Activated gamma-delta T cell (primary cell): ENCODE results near the gene TUBA4B.
"Not testable (repeated sequence)": the region's sequence is repeated elsewhere in the genome, so short reads cannot be mapped to it uniquely, and the experiment has no call there.

Source experiments
- DNase-seq: peaks from one replicate; lab custom pipeline; 2025; lab: John Stamatoyannopoulos, UW

TUBA4B gene

DNA sequence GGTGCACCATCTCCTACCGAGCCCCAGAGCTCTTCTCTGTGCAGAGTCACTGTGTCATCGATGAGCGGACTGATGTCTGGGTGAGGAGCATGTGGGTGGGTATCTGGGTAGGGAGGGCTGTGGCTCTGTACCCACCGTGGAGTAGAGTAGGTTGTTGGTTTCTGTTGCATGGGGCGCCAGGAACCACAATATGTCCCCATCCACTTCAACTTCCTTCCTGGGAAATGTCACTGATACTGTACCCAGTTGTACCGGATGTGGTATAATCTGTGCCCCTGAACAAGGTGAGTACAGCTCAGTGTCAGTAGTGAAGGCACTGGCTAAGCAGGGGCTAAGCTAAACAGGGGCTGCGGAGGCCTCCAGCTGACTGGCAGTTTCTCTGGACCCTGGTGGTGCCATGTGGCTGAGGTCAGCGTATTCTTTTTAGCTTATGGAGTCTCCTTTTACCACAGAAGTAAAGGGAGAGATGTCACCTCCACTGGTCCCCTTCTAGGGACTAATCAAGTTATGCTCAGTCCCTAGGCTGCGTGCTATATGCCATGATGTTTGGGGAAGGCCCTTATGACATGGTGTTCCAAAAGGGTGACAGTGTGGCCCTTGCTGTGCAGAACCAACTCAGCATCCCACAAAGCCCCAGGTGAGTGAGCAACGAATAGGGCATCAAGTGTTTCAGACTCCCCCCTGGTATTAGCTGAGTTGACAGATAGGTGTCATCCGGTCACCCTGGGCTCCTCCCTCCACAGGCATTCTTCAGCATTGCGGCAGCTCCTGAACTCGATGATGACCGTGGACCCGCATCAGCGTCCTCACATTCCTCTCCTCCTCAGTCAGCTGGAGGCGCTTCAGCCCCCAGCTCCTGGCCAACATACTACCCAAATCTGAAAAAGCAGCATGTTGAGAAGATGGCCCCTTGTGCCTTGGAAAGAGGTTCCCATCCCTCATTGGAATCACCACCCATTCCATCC lies 5.1 kb upstream of the TUBA4B start:
- no peak for DNase-seq

DNA sequence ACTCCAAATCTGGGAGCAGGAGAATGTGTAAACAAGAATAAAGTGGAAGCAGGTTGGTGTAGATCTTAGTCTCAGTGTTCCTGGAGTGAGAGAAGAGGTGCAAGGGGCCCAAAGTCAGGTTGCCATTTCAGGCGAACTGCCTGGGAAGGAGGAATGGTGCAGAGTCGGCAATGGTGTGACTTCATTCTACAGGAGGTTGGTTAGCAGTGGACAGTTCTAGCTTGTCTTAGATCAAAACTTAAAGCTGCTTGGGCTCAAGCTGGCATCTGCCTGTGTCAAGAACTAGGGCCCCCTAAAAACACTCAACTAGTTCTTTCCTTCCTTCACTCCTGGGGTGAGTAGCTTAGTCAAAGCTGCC lies 4.2 kb upstream of the TUBA4B start:
- DNase-seq: no peak

DNA sequence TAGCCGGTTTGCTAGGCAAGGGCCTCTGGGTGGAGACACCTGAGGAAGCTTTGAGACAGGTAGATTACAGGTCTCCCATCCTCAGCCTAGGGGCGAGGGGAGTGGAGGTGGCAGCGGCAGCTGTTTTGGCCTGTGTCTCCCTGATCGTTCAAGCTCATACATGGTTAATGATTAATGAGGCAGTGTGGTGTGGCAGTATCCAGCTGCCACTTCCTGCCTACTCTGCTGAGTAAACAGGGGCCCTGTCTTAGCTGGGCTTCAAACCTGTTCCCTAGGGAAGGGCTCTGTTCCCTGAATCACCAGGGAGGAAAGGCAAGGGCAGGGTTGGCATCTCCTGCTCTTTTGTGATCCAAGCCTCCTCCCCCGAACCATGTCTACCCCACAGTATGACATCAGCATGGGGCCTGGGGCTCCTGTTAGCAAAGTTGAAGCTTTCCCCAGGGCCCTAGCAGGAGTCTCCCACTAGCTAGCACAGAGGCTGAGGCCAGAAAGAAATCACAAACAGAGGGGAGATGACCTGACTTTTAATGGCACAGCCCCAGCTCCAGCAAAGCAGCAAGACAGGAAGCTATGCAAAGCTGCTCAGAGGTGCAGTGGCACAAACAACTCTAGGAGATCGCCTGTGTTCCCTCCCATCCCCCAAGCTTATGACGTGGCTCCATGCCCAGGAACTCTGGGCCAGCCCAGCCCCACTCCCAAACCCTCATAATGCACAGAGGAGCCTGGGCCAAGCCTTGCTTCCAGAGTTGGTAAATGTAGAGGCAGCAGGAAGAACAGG lies 3.7 kb upstream of the TUBA4B start:
- DNase-seq: no peak

DNA sequence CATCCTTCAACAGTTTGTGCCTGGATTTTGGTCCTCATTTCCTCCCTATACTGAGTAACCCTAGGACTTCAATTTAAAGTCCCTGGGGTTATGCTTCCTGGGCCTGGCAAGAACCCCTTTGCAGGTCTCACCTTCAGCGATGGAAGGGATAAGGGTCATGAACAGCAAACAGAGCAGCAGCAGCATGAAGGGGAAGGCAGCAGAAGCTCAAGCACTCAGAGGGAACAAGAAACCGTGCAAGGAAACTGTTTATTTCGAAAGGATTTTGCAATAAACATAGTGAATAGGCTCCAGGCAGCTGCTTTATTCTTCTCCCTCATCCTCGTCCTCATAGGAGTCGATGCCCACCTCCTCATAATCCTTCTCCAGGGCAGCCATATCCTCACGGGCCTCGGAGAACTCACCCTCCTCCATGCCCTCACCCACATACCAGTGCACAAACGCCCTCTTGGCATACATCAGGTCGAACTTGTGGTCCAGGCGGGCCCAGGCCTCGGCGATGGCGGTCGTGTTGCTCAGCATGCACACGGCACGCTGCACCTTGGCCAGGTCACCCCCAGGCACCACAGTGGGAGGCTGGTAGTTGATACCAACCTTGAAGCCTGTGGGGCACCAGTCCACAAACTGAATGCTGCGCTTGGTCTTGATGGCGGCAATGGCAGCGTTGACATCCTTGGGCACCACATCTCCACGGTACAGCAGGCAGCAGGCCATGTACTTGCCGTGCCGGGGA lies 2.8 kb upstream of the TUBA4B start:
- no peak for DNase-seq

DNA sequence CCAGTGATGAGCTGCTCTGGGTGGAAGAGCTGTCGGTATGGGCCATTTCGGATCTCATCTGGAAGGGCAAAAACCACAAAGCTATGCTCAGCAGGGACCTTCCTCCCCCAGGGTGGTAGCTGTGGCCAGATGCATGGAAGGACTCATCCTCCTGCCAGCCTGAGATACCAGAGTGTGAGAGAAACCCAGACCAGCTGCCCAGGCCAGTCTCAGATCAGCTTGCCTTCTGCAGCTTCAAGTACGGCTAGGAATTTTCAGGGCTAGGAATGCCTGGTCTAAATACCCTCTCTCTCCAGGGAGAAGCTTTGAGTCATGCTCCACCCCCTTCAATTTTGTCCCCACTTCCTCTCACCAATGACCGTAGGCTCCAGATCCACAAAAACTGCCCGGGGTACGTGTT lies 1.4 kb upstream of the TUBA4B start:
- DNase-seq: no peak

DNA sequence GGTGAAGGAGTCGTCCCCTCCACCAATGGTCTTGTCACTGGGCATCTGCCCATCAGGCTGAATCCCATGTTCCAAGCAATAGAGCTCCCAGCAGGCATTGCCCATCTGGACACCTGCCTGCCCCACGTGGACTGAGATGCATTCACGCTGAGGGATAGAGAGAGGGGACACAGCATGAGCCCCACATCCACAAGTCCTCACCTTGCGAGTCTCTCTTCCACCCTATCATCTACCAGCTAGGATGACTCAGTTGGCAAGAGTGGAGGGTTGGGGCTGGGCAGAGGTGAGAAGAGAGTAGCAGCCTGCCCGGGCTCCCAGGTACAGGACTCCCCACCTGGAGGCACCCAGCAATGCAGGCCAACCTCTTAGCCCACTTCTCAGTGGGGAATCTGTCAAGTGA lies 959 bp upstream of the TUBA4B start:
- no peak for DNase-seq

DNA sequence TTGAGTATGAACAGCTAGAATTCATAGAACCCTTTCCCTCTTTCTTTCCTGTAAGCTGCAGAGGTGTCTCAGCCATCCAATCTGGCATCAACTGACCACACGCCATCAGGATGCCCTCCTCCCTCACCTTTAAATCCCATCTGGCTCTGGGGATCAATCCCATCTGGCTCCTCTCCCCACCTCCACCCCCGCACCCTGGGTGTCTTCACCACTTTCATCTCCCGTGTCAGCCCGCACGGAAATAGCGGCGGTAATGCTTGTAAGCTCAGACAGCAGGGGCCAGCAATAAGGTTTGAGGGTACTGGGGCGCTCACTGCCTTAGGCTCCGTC lies 508 bp upstream of the TUBA4B start:
- no peak for DNase-seq

DNA sequence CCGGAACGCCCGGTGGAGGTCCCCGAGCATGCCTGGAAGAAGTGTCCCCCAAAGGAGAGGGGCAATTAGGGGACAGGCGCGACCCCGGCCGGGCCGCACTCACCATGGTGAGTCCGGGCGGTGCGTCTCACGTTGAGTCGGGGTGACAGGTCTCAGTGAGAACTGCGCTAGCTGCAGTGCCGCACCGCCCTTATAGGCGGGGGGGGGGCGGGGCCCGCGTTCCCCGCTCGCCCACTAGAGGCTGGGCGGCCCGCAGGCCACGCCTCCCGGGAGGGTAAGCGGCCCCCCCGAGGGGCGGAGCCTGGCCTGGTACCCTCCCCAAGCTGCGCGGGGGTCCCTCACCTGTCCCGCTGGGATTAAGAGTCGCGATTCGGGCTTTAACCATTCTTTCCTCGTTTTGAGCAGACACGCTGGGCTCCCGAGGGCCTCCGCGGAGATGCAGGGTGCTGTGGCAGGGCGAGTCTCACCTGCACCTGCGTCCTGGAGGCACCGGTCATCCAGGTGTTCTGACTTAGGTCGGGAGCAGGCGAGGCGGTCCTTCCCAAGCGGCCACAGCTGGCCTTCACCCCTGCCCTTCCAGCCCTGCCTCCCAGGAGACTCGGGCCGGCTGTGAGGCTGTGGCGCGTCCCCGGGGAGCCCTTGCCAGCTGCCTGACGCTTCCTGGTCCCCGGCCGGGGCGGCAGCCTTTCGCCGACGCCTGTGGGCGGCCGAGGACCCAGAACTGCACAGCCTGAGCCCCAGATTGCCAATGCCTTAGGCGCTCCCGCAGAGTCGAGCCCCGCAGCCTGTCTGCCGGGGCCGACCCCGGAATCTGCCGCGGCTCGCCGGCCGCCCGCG lies 928 bp downstream of the TUBA4B start, which contains the start of gene TUBA4A:
Gene TUBA4A, minus strand, starts transcription at position 166 of the 837 bp plus-strand sequence. Its CDS starts 60 bp downstream, at position 106.
- peak; percentile 86 for DNase-seq

DNA sequence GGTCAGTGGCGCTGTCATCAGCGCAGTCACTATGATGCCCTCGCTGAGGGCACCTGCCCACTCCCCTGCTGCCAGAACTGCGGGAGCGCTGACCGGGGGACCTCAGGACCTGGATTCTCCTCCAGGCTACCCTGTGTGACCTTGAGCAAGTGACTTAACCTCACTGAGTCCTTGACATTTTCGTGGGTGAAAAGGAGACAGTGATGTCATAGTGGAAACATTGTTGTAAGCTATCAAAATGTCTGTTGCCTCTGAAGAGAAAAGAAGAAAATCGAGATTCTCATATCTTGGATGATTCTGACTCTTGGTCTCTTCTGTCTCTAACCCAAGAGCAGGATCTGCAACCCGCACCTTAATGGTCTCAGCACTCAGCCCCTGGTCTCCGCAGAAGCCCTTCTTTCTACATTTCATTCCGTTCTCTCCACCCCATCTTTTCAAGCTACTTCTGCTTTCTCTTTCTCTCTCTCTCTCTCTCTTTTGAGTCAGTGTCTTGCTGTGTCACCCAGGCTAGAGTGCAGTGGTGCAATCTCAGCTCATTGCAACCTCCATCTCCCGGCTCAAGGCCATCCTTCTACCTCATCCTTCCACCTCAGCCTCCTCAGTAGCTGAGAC lies 1.7 kb downstream of the TUBA4B start:
- no peak for DNase-seq

DNA sequence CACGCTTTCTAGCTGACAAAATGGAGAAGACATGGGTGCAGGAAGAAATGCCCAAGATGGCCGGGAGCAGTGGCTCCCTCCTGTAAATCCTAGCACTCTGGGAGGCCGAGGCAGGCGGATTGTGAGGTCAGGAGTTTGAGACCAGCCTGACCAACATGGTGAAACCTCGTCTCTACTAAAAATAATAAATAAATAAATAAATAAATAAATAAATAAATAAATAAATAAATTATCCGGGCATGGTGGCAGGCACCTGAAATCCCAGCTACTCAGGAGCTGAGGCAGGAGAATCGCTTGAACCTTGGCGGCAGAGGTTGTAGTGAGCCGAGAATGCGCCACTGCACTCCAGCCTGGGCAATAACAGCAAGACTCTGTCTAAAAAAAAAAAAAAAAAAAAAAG lies 5.9 kb downstream of the TUBA4B start:
- not testable (repeated sequence) for DNase-seq

DNA sequence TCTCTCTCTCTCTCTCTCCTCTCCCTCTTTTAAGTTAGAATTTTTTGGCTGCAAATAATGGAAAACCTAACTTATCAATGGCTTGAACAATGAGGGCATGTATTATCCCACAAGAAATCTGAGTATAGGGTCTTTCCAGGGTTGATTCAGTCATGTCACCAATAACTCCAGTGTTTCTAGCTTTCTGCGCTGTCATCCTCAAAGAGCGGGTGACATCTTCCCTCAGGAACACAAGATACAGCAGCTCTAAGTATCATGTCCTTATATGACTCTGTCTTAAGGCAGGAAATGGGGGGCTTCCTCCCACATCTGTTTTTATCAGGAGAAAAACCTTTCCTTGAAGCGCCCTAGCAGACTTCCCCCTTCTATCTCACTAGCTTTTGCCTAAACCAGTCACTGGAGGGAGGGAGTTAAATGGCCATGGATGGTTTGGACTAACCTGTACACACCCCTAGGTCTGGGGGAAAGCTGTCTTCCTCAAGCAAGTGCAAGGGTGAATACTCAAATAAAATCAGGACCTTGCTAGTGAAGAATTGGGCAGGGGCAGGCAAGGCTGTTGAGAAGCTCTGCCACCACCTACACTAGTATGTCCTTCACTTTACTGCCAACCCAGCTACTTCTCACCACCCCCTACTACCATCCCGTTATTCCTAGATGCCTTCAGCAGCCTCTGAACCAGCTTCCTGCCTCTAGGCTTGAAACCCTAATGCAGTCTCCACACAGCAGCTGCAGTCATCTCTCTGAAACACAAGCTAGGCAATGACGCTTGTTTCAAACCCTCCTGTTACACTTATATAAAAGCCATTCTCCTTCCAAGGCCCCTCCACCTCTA lies 8.2 kb downstream of the TUBA4B start:
- no peak for DNase-seq

DNA sequence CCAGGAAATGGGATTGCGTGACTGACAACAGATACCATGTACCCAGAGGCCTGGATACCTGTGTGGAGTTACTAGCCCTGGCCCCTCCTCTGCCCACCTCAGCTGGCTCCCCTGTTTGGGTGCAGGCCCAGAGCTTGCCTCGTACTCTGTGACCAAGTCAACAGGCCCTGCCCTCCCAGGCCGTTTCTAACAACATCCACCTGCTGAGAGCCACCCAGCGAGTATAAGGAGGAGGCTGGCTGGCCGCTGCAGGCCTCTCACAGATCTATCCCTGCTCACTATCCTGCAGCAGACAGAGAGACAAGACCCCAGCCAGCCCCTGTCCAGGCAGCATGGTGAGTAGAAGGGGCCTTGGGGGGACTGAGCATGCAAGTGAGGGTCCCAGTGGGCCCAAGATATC lies 13.2 kb downstream of the TUBA4B start:
- DNase-seq: no peak

DNA sequence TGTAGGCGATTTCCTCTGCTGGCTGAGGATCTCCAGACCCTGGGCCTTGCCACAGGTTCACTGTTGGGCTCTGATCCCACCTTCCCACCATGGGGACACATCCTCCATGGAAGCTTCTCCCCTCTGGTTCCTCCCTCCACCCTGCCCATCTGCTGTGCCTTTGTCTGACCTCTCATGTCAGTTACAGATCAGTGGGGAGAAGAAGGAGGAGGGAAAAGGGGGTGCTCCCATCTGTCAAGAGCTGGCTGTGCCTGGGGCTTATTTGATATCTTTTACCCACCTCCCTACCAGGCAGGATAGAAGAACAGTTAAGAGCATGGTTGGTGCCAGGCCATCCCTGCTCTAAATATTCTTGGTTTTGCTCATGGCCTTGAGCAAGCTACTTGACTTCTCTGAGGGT lies 13.8 kb downstream of the TUBA4B start:
- DNase-seq: no peak

DNA sequence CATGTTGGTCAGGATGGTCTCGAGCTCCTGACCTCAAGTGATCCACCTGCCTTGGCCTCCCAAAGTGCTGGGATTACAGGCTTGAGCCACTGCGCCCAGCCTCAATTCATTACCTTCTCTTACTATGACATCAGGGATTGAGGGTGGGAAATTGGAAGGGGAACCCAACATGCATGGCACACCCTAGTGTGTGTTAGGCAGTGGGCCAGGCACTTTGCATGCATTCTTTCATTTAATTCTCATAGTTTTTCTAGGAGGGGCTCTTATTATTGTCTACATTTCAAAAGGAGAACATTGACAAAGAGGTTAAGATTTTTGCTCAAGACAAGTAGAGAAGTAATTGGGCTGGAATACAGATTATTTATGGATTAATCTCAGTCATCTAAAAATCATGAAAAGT lies 15.3 kb downstream of the TUBA4B start:
- no peak for DNase-seq

DNA sequence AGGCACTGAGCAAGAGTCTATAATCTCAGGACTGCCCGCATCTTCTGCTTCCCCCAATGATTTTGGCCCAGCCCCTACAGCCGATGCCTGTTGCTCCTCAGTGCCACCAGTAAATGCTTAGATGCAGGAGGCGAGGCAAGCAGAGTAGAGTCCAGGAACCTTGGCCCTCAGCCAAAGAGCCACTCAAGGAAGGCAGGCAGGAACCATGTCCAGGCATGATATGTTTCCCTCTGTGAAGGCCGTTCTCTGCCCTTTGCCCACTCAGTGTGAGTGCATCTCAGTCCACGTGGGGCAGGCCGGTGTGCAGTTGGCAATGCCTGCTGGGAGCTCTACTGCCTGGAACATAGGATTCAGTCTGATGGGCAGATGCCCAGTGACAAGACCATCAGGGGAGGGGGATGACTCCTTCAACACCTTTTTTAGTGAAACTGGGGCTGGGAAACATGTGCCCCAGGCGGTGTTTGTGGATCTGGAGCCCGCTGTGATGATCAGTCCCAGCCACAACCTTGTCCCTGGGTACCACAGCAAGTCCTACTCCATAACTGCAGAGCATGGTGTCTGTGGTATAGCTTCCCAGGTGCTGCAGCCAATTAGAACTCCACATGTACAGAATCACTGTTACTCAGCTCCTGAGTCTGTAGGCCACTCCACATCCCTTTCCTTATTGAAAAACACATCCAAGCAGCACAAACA lies 16.5 kb downstream of the TUBA4B start:
- no peak for DNase-seq

DNA sequence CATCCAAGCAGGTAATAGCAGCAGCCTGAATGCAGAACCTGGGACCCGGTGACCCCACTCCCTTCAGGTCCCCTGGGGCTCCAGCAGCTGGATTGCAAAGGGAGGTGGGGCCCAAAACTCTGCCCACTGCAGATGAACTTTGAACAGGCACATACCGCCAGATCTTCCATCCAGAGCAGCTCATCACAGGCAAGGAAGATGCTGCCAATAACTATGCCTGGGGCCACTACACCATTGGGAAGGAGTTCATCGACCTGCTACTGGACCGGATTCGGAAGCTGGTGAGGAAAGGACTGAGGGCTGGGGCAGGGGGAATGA lies 17.0 kb downstream of the TUBA4B start:
- DNase-seq: no peak

DNA sequence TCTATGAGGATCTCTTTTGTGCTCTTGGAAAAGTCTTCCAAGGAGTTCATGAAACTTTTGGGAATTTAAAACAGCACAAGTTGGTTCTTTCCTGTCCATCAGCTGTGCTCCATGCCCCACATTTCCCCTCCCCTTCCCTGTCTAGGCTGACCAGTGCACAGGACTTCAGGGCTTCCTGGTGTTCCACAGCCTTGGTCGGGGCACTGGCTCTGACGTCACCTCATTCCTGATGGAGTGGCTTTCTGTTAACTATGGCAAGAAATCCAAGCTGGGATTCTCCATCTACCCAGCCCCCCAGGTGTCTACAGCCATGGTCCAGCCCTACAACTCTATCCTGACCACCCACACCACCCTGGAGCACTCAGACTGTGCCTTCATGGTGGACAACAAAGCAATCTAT lies 18.0 kb downstream of the TUBA4B start:
- no peak for DNase-seq

DNA sequence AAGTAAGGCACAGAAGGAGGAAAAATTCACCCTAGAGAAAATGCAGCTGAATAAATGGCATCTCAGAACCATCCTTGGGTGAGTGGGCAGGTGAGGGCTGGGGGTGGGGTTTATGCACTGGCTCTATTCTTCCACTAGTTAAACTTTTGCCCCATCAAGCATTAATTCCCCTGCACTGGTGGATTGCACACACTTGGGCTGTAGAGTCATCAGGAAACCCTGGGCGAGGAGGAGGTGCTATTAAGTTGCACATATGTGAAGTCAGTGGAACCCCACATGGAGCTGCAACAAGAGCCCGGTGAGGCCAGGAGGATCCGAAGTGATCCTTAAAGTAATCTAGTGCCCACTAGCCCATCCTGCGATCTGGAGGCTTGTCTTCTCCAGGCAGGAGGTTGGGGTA lies 19.3 kb downstream of the TUBA4B start:
- DNase-seq: no peak

DNA sequence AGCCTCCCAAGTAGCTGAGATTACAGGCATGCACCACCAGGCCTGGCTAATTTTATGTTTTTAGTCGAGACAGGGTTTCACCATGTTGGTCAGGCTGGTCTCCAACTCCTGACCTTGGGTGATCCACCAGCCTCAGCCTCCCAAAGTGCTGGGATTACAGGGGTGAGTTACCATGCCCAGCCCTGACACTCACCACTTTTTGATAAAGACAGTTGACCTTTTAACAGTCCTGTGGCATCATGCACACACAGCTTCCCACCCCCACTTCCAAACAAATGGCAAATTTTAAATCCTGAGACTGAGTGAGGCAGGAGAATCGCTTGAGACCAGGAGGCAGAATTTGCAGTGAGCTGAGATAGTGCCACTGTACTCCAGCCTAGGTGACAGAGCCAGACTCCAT lies 20.0 kb downstream of the TUBA4B start:
- DNase-seq: no peak

DNA sequence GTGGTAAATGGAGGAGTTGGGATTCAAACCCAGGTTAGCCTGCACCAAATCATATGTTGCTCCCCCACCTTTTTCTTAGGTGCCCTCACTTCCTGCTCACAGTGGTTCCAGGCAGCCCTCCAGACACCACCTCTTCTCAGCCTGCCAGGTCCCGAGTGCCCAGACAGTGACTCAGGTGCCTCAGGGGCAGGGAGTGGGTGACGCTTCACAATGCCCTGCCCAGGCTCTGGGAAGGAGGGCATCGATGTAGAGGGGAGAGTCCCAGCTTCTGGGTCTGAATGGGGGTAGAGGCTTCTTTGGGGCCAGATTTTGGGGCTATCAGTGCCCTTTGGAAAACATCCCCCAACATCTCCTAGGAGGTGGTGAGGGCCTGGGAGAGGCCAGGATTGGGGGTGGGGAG lies 20.9 kb downstream of the TUBA4B start:
- DNase-seq: no peak
